Transverse colon (tissue), 4 donors: Measurements from ENCODE around the gene EIF3F. TPM values are rescaled to one million over a fixed set of nuclear protein-coding genes. Genes with fewer than 3 reads are reported as not detected.

ENCODE experiments used
- DNase-seq: peaks from one replicate; pipeline ENCODE4 v3.0.0-alpha.2; 2019
- H3K27ac ChIP-seq, 4 donors: fragments of 200-600 bp; sonication (generic); 2 replicates each; pipeline ENCODE4 v1.5.1; 2016 to 2018; ENCODE audit warnings: inconsistent platforms in 4 of 4
- H3K27me3 ChIP-seq: fragments of 200-600 bp; sonication (generic); 2 replicates; pipeline ENCODE4 v1.5.1; 2017; ENCODE audit warnings: inconsistent platforms
- H3K36me3 ChIP-seq, 4 donors: fragments of 200-600 bp; sonication (generic); 2 replicates each; pipeline ENCODE4 v1.5.1; 2017 to 2019; ENCODE audit warnings: inconsistent platforms in 4 of 4
- H3K4me1 ChIP-seq, 4 donors: fragments of 200-600 bp; sonication (generic); 2 replicates each; pipeline ENCODE4 v1.5.1; 2017 to 2020; ENCODE audit warnings: inconsistent platforms in 4 of 4
- H3K4me3 ChIP-seq, 4 donors: fragments of 200-600 bp; sonication (generic); 1 replicate in 1 of 4; 2 replicates in 3 of 4; pipeline versions ENCODE4 v1.5.1 to v1.6.1; 2017 to 2019; ENCODE audit warnings: inconsistent platforms in 4 of 4
- H3K9me3 ChIP-seq, 2 donors: fragments of 200-600 bp; sonication (generic); 2 replicates each; pipeline ENCODE4 v1.5.1; 2017 to 2019; ENCODE audit warnings: inconsistent platforms in 2 of 2
- EP300 ChIP-seq: sonication (generic); formaldehyde crosslinking; IDR thresholded peaks from one replicate; pipeline ENCODE4 v1.6.1; 2017; ENCODE audit warnings: antibody characterized with exemption, low read depth
- POLR2A ChIP-seq: fragments of 450-650 bp; IDR thresholded peaks from one replicate; pipeline ENCODE4 v1.6.1; 2016; ENCODE audit warnings: antibody characterized with exemption, mild to moderate bottlenecking, moderate library complexity
- POLR2AphosphoS5 ChIP-seq, 3 donors: sonication (generic); formaldehyde crosslinking; IDR thresholded peaks; one replicate each; pipeline ENCODE4 v1.6.1; 2016; ENCODE audit warnings: antibody characterized with exemption in 3 of 3
- WGBS, 2 donors: methylation state at CpG; one replicate each; pipeline ENCODE4 v1.1.5; 2018; ENCODE audit warnings: low coverage in 1 of 2; 5-methylcytosine and 5-hydroxymethylcytosine counted together
- in situ Hi-C, 4 donors: fragments of 200-750 bp; cut with MboI; loops; one replicate each; pipeline versions ENCODE4 v1.15.0 to v1.15.1; 2017; ENCODE audit warnings: low sequenced_read_pairs in 3 of 4, low pct_ligation_motif_present in 1 of 4, low pct_unique_long_range_greater_than_20kb in 1 of 4
- intact Hi-C: fragments of 100-400 bp; cut with DNase I; formaldehyde crosslinking; loops from one replicate; pipeline ENCODE4 v1.15.1; 2023; ENCODE audit warnings: low total_unique reads
- total RNA-seq, 4 donors: library from RNA; depleted of rRNA; stranded (reverse); fragments of >200 nt; gene quantifications; one replicate each; pipeline ENCODE4 v1.1.0, GENCODE V29; 2016
- TF ChIP-seq, protein P1 (sequence below), 5 experiments: fragments of 200-600 bp in 3 of 5; fragments of 450-650 bp in 2 of 5; sonication (generic) in 3 of 5; IDR thresholded peaks; 1 replicate in 2 of 5; 2 replicates in 3 of 5; pipeline ENCODE4 v1.5.1; 2016 to 2017; ENCODE audit warnings: antibody characterized with exemption in 5 of 5, inconsistent platforms in 3 of 5, mild to moderate bottlenecking in 2 of 5, moderate library complexity in 1 of 5

EIF3F gene
- total RNA-seq, 4 donors from 2014 or later, result 103 to 873 (median 206) TPM

DNA sequence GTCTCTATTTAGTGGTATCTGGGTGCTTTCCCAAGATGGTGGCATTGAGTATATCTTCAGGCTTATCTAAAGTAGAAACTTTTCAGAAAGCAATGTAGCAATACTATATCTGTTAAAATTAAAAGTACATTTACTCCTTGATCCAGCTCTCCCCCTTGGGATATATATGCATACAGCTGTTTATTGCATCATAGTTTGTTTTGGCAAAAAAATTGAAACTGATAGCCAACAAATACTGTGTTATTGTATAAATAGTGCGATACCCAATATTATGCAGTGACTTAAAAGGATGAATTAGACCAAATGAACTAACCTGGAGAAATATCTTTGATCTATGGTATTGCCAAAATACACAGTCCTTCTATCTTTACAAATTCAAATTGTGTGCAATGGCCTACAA lies 37.2 kb upstream of the EIF3F start:
- no peaks in the 10 kb centered on the region for H3K4me1 ChIP-seq
- H3K27me3 ChIP-seq, result no peaks in the 10 kb centered on the region
- TF ChIP-seq, protein P1, sequence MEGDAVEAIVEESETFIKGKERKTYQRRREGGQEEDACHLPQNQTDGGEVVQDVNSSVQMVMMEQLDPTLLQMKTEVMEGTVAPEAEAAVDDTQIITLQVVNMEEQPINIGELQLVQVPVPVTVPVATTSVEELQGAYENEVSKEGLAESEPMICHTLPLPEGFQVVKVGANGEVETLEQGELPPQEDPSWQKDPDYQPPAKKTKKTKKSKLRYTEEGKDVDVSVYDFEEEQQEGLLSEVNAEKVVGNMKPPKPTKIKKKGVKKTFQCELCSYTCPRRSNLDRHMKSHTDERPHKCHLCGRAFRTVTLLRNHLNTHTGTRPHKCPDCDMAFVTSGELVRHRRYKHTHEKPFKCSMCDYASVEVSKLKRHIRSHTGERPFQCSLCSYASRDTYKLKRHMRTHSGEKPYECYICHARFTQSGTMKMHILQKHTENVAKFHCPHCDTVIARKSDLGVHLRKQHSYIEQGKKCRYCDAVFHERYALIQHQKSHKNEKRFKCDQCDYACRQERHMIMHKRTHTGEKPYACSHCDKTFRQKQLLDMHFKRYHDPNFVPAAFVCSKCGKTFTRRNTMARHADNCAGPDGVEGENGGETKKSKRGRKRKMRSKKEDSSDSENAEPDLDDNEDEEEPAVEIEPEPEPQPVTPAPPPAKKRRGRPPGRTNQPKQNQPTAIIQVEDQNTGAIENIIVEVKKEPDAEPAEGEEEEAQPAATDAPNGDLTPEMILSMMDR (IDR thresholded peaks at IDR 0.05), result no peak
- TF ChIP-seq POLR2A, result no peak
- no peak for TF ChIP-seq POLR2AphosphoS5 (IDR thresholded peaks at IDR 0.05)
- no peak for TF ChIP-seq EP300
- no peak overlapping the region for H3K27ac ChIP-seq
- no peak overlapping the region for H3K4me3 ChIP-seq
- WGBS, 2 donors, result 73 to 90% methylated on average over 1 of the region's 1 CpG
- intact Hi-C loops, result no loop called here
- in situ Hi-C loops, result no loop called here
- no peak for DNase-seq
- no peaks in the 10 kb centered on the region for H3K36me3 ChIP-seq
- no peaks in the 10 kb centered on the region for H3K9me3 ChIP-seq

DNA sequence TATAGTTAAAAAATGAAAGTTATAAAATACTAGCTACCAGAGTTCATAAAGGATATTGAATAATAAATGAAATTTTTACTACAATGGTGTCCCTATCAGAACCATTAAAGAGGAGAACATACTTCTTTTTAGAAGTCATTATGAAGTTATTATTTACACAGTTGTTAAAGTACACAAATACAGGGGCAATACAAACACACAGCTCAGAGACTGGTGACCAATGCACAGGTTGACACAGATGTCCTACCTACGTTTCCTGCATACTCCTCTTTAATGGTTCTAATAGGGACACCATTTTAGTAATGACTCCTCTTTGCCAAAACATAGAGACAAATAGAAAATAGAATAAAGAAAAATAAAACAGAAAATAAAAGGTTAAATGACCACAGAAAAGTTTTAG lies 31.9 kb upstream of the EIF3F start:
- in situ Hi-C loops, result no loop called here
- no peak overlapping the region for H3K27ac ChIP-seq
- no peaks in the 10 kb centered on the region for H3K27me3 ChIP-seq
- no peaks in the 10 kb centered on the region for H3K36me3 ChIP-seq
- TF ChIP-seq POLR2AphosphoS5 (IDR thresholded peaks at IDR 0.05) (no peak), POLR2A (no peak)
- no peak overlapping the region for H3K4me3 ChIP-seq
- 55 to 56% methylated on average over 1 of the region's 1 CpG for WGBS, 2 donors
- intact Hi-C loops, result no loop called here
- no peak for DNase-seq
- no peaks in the 10 kb centered on the region for H3K4me1 ChIP-seq
- peaks cover 0 to 7% of the 10 kb centered on the region in 2 donors for H3K9me3 ChIP-seq

DNA sequence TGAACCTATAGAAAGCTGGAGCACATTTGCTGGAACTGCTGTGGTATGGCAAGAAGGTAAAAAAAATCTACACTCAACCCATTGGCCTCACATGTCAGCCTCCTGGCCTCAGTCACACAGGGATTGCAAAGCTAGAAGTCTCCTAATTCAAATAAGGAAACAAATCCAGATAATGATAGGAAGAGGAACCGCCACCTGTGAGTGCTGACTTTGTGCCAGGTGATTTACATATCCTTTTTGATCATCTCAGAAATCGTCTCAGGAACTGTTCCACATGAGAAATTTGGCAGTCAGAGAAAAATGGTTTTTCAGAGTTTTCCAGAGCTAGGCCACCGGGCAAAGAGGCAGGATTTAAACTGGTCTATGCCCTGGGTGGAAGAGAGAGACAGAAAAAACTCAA lies 22.9 kb upstream of the EIF3F start:
- intact Hi-C loops, result no loop called here

DNA sequence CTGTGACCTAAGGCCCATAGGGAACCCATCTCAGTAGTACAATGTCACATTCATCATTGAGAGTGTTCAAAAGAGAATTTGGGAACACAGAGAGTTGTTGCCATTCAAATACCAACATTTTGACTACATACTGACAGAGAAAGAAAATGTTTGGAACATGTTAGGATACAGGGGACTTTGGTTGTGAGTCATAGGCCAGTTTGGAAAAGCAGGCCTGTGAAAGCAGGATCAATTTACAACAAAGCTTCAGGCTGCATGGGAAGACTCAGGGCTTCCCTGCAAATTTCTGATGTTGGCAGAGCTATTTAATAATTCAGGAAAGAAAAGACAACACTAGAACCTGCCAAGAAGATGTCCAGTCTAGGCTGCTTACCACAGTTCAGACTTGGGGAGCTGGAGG lies 22.3 kb upstream of the EIF3F start:
- Histone ChIP-seq H3K36me3 (no peaks in the 10 kb centered on the region), H3K9me3 (no peaks in the 10 kb centered on the region), H3K27ac (no peak overlapping the region), H3K27me3 (no peaks in the 10 kb centered on the region), H3K4me1 (no peaks in the 10 kb centered on the region), H3K4me3 (no peak overlapping the region)
- intact Hi-C loops (no loop called here), in situ Hi-C loops (no loop called here)
- TF ChIP-seq POLR2A (no peak), EP300 (no peak), POLR2AphosphoS5 (IDR thresholded peaks at IDR 0.05) (no peak)
- TF ChIP-seq, protein P1 (IDR thresholded peaks at IDR 0.05), result no peak
- no peak for DNase-seq

More for the DNA sequence above, 22.9 kb upstream of the EIF3F start:
- TF ChIP-seq POLR2AphosphoS5 (IDR thresholded peaks at IDR 0.05), result no peak
- no peaks in the 10 kb centered on the region for H3K36me3 ChIP-seq
- no peak overlapping the region for H3K4me3 ChIP-seq
- no peaks in the 10 kb centered on the region for H3K27me3 ChIP-seq
- H3K9me3 ChIP-seq, result no peaks in the 10 kb centered on the region
- no peak overlapping the region for H3K27ac ChIP-seq
- WGBS, 2 donors, result 45 to 57% methylated on average over 3 of the region's 3 CpGs
- in situ Hi-C loops, result no loop called here
- H3K4me1 ChIP-seq, result no peaks in the 10 kb centered on the region
- no peak for DNase-seq

DNA sequence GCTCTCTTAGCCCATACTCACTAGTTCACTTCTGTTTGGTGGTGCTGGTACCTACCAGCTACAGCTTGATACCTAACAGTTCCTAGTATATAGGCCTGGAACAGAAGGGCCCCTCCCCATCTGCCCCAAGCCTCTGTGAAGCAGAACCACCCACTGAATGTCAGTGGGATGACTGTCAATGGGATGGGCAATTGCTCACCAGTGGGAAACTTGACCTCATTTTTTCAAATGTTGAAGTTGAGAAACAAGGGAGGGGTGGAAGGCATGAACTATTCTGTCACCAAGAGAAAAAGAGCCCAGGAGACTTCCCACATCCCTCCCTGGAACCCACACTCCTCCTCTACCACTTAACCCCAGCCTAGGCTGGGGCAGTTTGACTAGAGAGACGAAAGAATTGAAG lies 21.8 kb upstream of the EIF3F start, which contains the start of gene NLRP10:
TSS of gene NLRP10 (minus strand) at position 62 of the 400 bp plus-strand sequence. CDS start 1,952 bp downstream, outside the sequence.
- 77 to 83% methylated on average over 1 of the region's 1 CpG for WGBS, 2 donors
- Histone ChIP-seq H3K4me1 (no peaks in the 10 kb centered on the region), H3K36me3 (no peaks in the 10 kb centered on the region), H3K4me3 (no peak within 1 kb of the TSS), H3K27me3 (no peaks in the 10 kb centered on the region), H3K9me3 (no peaks in the 10 kb centered on the region), H3K27ac (no peak within 1 kb of the TSS)
- TF ChIP-seq POLR2A (no peak), EP300 (no peak), POLR2AphosphoS5 (IDR thresholded peaks at IDR 0.05) (no peak)
- TF ChIP-seq, protein P1 (IDR thresholded peaks at IDR 0.05), result no peak
- in situ Hi-C loops, result no loop called here
- DNase-seq, result no peak
- intact Hi-C loops, result no loop called here
